Vagina (tissue), 2 donors: ENCODE results near the gene HTRA2. TPM values are rescaled to one million over a fixed set of nuclear protein-coding genes. Genes with fewer than 3 reads are reported as not detected.

Source experiments
- DNase-seq, 2 donors: peaks; one replicate each; pipeline ENCODE4 v3.0.0-alpha.2; 2017; ENCODE audit errors: extremely low spot score in 2 of 2
- H3K27ac ChIP-seq: fragments of 200-600 bp; sonication (generic); one replicate; pipeline ENCODE4 v1.5.1; 2019
- H3K27me3 ChIP-seq: fragments of 200-600 bp; sonication (generic); one replicate; pipeline ENCODE4 v1.5.1; 2019
- H3K36me3 ChIP-seq, 2 donors: fragments of 200-600 bp; sonication (generic); one replicate each; pipeline ENCODE4 v1.5.1; 2017 to 2019
- H3K4me1 ChIP-seq: fragments of 200-600 bp; sonication (generic); one replicate; pipeline ENCODE4 v1.5.1; 2019
- H3K4me3 ChIP-seq, 2 donors: fragments of 200-600 bp; sonication (generic); 1 replicate in 1 of 2; 2 replicates in 1 of 2; pipeline ENCODE4 v1.5.1; 2016 to 2019
- H3K9me3 ChIP-seq: fragments of 200-600 bp; sonication (generic); one replicate; pipeline ENCODE4 v1.5.1; 2019
- CTCF ChIP-seq, 3 experiments: fragments of 450-650 bp in 2 of 3; fragments of 200-600 bp in 1 of 3; sonication (generic) in 1 of 3; IDR thresholded peaks; one replicate each; pipeline ENCODE4 v1.5.1; 2017 to 2019; ENCODE audit warnings: antibody characterized with exemption in 3 of 3, mild to moderate bottlenecking in 2 of 3, moderate library complexity in 2 of 3
- POLR2A ChIP-seq, 2 donors: fragments of 450-650 bp; IDR thresholded peaks; one replicate each; pipeline ENCODE4 v1.6.1; 2017; ENCODE audit warnings: antibody characterized with exemption in 2 of 2, mild to moderate bottlenecking in 2 of 2, moderate library complexity in 2 of 2
- POLR2AphosphoS5 ChIP-seq, 2 donors: sonication (generic); formaldehyde crosslinking; IDR thresholded peaks; one replicate each; pipeline ENCODE4 v1.9.0; 2017; ENCODE audit warnings: antibody characterized with exemption in 2 of 2, mild to moderate bottlenecking in 2 of 2, low read depth in 1 of 2; ENCODE audit not compliant: insufficient read depth in 1 of 2
- intact Hi-C: fragments of 100-400 bp; cut with DNase I; formaldehyde crosslinking; loops from one replicate; pipeline ENCODE4 v1.15.1; 2023
- total RNA-seq: library from RNA; depleted of rRNA; stranded (reverse); fragments of >200 nt; gene quantifications from one replicate; pipeline ENCODE4 v1.2.3, GENCODE V29; 2016

The HTRA2 gene
- total RNA-seq, 1 donor from 2014 or later: 24.3 TPM

- H3K4me3 ChIP-seq: no peak overlapping the region
- TF ChIP-seq CTCF (IDR thresholded peaks at IDR 0.05): no peak
- no peak for TF ChIP-seq POLR2A (IDR thresholded peaks at IDR 0.05)
These were observed 7.2 kb upstream of the HTRA2 start for GRCh38 chr2:74522516-74522915.

DNA sequence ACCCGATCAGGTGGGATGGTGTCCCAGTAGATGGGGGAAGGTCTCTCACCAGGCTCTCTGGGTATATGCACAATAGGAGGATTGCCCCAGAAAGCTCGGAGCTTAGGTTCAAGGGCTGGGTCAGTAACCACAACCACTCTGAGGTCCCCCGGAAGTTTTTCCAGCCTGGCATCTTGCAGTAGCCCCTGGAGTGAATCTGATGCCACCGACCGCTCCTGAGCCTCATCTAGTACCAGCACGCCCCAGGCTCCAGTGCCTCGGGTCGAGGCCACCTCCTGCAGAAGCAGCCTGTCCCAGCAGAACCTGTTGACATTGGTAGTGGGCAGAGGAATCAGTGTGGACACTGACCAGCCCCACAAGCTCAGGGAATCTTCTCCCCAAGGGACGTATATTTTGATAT is 5.7 kb upstream of the HTRA2 start:
- H3K27me3 ChIP-seq: no peaks in the 10 kb centered on the region
- H3K9me3 ChIP-seq: no peaks in the 10 kb centered on the region
- H3K4me3 ChIP-seq: no peak overlapping the region
- intact Hi-C loops: no loop called here
- H3K27ac ChIP-seq: no peak overlapping the region
- H3K36me3 ChIP-seq: peaks cover 0 to 21% of the 10 kb centered on the region in 2 donors
- H3K4me1 ChIP-seq: peaks cover 14% of the 10 kb centered on the region
- TF ChIP-seq CTCF (IDR thresholded peaks at IDR 0.05) (no peak), POLR2AphosphoS5 (IDR thresholded peaks at IDR 0.05; ENCODE audit: insufficient read depth in 1 of 2, low read depth in 1 of 2) (no peak), POLR2A (IDR thresholded peaks at IDR 0.05) (no peak)
- DNase-seq: no peak

More at GRCh38 chr2:74522516-74522915, 7.2 kb upstream of the HTRA2 start:
- no peak for DNase-seq
- peaks cover 0 to 17% of the 10 kb centered on the region in 2 donors for H3K36me3 ChIP-seq
- intact Hi-C loops: no loop called here
- no peaks in the 10 kb centered on the region for H3K27me3 ChIP-seq
- no peak overlapping the region for H3K27ac ChIP-seq
- H3K9me3 ChIP-seq: no peaks in the 10 kb centered on the region
- H3K4me1 ChIP-seq: no peaks in the 10 kb centered on the region

- no peak overlapping the region for H3K27ac ChIP-seq
- intact Hi-C loops: no loop called here
- H3K4me1 ChIP-seq: peaks cover 16% of the 10 kb centered on the region
- no peak overlapping the region for H3K4me3 ChIP-seq
- no peak for DNase-seq
- TF ChIP-seq POLR2AphosphoS5 (IDR thresholded peaks at IDR 0.05; ENCODE audit: insufficient read depth in 1 of 2, low read depth in 1 of 2) (no peak), CTCF (IDR thresholded peaks at IDR 0.05) (no peak), POLR2A (IDR thresholded peaks at IDR 0.05) (no peak)
- no peaks in the 10 kb centered on the region for H3K27me3 ChIP-seq
- H3K36me3 ChIP-seq: peaks cover 0 to 21% of the 10 kb centered on the region in 2 donors
- H3K9me3 ChIP-seq: no peaks in the 10 kb centered on the region
These were observed 4.6 kb upstream of the HTRA2 start for GRCh38 chr2:74524955-74525716.

GRCh38 chr2:74525717-74526648 is 3.8 kb upstream of the HTRA2 start, which contains the start of gene DQX1:
Gene DQX1, minus strand, starts transcription at chr2:74526231. Its CDS starts 502 bp downstream, at chr2:74525729.
- intact Hi-C loops: no loop called here
- no peak within 1 kb of the TSS for H3K4me3 ChIP-seq
- no peaks in the 10 kb centered on the region for H3K9me3 ChIP-seq
- H3K4me1 ChIP-seq: peaks cover 21% of the 10 kb centered on the region
- H3K27me3 ChIP-seq: no peaks in the 10 kb centered on the region
- DNase-seq: no peak
- no peak for TF ChIP-seq CTCF (IDR thresholded peaks at IDR 0.05)
- TF ChIP-seq POLR2A (IDR thresholded peaks at IDR 0.05): no peak
- peaks cover 0 to 21% of the 10 kb centered on the region in 2 donors for H3K36me3 ChIP-seq
- no peak within 1 kb of the TSS for H3K27ac ChIP-seq
